Suppressor macrophage (primary cell): ENCODE data around the gene SLC1A5.
"Not testable (repeated sequence)": the region's sequence is repeated elsewhere in the genome, so short reads cannot be mapped to it uniquely, and the experiment has no call there.

Experiments used
- DNase-seq, 4 experiments: peaks; one replicate each; pipeline ENCODE4 v3.0.0-alpha.2; 2020 to 2022

The SLC1A5 gene

DNA sequence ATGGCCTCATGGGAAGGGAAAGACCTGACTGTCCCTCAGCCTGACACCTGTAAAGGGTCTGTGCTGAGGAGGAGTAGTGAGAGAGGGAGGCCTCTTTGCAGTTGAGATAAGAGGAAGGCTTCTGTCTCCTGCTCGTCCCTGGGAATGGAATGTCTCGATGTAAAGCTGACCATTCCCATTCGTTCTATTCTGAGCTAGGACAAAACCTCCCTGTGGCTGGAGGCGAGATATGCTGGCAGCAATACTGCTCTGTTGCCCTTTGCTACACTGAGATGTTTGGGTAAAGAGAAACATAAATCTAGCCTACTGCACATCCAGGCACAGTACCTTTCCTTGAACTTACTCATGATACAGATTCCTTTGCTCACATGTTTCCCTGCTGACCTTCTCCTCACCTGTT, 19.6 kb downstream of the SLC1A5 start:
- not testable (repeated sequence) for DNase-seq

DNA sequence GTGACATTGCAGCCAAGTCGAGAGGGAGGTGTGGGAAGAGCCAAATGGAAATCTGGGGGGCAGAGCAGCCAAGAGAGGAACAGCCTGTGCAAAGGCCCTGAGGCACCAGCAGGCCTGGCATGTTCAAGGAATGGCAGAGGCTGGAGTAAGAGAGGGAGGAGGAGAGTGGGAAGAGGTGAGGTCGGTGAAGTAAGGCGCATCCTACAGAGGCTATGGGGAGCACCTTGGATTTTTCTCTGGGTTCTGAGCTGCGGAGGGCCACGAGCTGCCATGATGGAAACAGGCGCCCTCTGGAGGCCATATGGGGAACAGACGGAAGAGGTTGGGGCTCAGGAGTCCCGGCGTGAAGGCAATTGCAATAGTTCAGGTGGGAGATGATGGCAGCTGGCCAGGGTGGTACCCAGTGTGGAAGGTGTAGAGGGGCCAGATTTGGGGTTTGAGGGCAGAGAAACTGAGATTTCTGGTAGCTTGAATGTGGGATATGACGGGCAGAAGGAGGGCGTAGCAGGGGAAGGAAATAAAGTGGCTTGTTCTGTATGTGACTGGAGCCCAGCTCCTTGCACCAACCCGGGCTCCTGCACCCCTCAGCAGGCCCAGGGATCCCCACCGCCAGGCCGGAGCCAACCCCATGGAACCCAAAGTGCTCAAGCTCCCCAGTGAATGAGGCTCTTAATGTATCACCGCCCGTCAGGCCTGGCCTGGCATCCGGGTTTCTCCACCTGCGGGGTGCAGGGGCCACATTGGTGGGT, 21.7 kb downstream of the SLC1A5 start:
- DNase-seq = peak; percentile 52 to 76 (median 65)

DNA sequence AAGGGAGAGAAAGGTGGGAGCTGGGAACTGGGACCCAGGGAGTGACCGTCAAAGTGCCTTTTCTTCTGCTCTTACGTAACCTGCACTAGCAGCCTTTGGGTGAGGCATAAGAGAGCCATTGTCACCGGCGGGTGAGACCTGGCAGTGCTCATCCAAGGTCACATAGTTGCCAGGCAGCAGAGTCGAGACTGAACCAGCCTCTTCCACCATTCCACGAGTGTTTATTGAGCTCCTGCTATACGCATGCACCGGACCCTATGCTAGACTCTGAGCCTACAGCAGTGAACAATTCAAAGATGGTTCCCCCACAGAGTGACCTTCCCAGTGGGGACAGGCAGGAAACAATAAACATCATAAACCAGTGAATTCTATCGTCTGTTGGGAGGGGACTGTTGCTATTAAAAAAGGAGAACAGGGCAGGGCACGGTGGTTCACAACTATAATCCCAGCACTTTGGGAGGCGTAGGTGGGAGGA, 23.5 kb downstream of the SLC1A5 start:
- DNase-seq = no peak

DNA sequence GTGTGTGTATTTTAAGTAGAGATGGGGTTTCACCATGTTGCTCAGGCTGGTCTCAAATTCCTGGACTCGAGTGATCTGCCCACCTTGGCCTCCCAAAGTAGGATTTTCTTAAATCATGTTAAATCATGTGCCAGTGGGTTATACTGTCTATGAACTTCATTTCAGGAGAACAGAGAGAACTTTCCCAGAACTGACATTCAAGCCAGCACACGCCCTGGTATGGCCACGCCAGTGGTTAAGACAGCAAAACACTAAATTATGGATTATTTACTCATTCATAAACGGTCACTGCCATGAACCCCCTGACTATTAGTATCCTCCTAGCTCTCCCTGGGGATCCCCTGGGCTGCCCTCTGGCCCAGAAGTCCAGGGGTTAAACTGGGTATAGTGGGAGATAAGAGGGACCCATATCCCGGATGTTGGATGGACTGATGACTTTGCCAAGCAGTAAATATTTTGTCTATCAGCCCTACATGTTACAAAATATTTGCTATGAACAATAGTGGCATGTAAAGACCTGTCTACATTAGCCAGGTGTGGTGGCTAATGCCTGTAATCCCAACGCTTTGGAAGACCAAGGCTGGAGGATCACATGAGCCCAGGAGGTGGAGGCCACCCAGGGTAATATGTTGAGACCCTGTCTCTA, 26.0 kb downstream of the SLC1A5 start:
- no peak for DNase-seq

- DNase-seq = no peak
Measured at GRCh38 chr19:46761418-46761831, 27.0 kb downstream of the SLC1A5 start.

GRCh38 chr19:46760897-46761296, 27.5 kb downstream of the SLC1A5 start:
- not testable (repeated sequence) for DNase-seq

- no peak for DNase-seq
Measured at GRCh38 chr19:46760363-46760762, 28.0 kb downstream of the SLC1A5 start.

DNA sequence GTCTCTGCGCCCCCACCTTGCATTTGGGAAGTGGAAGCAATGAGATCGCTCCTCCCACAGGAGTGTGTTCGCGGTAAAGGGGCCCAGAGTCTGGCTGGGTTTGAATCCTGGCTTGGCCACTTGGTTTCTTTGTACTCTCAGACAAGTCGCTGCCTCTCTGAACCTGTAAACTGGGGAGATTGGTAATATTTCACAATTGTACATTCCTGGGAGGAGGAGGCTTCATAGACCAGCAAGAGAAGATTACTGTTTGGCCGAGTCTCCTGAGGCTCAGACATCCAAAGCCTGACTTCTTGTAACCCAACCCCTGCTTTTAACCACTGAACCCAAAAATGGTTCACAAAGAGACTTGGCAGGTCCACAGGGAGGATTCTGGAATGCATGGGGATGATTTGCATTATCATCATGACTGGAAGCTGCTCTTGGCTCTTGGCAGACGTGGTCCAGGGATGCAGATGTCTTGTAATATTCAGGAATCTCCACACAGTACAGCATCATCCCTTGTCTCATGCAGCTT, 28.5 kb downstream of the SLC1A5 start:
- peak in 1 of 4 experiments; percentile 32 for DNase-seq

DNA sequence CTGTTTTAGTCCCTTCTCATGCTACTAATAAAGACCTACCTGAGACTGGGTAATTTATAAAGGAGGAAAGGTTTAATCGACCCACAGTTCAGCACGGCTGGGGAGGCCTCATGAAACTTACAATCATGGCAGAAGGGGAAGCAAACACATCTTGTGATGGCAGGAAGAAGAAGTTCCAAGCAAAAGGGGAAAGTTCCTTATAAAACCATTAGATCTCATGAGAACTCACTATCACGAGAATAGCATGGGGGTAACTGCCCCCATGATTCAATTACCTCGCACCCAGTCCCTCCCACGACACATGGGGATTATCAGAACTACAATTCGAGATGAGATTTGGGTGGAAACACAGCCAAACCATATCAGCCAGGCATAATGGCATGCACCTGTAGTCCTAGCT, 29.2 kb downstream of the SLC1A5 start:
- peak; percentile 44 to 72 (median 62) for DNase-seq

DNA sequence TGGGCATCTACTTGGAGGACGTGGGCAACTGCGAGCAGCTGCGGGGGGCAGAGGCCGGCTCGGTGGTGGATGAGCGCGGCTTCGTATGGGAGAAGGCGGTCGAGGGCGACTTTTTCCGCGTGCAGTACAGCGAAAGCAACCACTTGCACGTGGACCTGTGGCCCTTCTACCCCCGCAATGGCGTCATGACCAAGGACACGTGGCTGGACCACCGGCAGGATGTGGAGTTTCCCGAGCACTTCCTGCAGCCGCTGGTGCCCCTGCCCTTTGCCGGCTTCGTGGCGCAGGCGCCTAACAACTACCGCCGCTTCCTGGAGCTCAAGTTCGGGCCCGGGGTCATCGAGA, 31.9 kb downstream of the SLC1A5 start:
- DNase-seq = no peak

DNA sequence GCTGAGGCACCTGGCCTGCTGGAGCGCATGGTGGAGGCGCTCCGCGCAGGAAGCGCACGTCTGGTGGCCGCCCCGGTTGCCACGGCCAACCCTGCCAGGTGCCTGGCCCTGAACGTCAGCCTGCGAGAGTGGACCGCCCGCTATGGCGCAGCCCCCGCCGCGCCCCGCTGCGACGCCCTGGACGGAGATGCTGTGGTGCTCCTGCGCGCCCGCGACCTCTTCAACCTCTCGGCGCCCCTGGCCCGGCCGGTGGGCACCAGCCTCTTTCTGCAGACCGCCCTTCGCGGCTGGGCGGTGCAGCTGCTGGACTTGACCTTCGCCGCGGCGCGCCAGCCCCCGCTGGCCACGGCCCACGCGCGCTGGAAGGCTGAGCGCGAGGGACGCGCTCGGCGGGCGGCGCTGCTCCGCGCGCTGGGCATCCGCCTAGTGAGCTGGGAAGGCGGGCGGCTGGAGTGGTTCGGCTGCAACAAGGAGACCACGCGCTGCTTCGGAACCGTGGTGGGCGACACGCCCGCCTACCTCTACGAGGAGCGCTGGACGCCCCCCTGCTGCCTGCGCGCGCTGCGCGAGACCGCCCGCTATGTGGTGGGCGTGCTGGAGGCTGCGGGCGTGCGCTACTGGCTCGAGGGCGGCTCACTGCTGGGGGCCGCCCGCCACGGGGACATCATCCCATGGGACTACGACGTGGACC, 32.4 kb downstream of the SLC1A5 start:
- DNase-seq = no peak

- peak; percentile 66 to 90 (median 88) for DNase-seq
Measured at GRCh38 chr19:46755077-46755852, 33.1 kb downstream of the SLC1A5 start.

GRCh38 chr19:46753420-46754155, 34.8 kb downstream of the SLC1A5 start:
- DNase-seq = peak; percentile 54 to 76 (median 68)

DNA sequence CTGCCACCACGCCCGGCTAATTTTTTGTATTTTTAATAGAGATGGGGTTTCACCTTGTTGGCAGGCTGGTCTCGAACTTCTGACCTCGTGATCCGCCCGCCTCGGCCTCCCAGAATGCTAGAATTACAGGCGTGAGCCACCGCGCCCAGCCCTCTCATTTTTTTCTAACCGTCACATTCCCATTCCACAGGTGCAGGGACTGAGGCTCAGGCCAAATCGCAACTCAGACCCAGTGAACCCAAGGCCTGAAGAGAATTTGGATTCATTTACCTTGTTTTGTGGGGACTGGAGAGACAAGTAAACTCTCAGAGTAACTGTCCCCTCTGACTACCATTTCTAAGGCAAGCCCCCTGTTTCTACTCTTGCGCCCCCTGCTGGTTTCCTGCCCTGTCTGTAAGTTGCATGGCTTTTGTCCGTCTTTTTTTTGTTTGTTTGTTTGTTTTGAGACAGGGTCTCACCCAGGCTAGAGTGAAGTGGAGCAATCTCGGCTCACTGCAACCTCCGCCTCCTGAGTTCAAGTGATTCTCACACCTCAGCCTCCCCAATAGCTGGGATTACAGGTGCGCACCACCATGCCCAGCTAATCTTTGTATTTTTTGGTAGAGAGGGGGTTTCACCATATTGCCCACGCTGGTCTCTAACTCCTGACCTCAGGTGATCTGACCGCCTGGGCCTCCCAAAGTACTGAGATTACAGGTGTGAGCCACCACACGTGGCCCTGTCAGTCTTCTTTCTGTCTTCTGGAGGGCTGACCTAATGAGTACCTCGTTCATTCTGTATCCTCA, 39.9 kb downstream of the SLC1A5 start:
- peak; percentile 80 to 92 (median 92) for DNase-seq

GRCh38 chr19:46746281-46747057, 41.9 kb downstream of the SLC1A5 start, which contains the start of gene STRN4:
Gene STRN4, minus strand, starts transcription at chr19:46746450. Its CDS starts 20 bp downstream, at chr19:46746430.
- peak; percentile 57 to 91 (median 73) for DNase-seq

DNA sequence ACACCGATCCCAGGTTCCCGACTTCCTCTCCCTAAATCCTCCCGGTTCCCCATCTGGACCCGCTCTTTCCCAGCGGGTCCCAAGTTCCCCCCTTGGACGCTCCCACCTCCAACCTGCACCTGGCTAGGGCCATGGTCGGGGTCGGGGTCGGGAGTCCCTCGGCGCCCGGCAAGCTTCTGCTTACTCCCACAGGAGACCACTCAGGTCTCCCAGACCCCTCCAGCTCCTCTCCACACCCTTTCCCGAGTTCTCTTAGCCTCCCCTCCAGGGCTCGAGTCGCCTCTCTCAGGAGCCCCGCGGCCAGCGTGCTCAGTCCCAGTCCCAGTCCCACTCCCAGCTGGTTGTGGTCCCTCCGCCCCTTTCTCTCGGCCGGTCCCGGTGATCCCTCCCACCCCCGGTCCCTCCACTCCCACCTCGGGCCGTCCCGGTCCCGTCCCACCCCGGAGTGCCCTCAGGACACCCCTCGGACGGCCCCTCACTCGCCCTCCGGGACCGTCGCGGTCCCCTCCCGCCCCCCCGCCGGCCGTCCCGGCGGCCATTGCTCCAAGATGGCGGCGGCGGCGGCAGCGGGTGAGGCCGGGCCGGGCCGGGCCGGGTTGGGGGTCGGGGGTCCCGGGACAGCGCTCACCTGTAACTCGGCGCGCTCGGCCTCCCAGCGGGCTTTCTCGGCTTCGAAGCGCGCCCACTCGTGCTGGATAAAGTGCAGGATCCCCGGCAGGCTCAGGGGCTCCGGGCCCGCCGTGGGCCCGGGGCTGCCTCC, 42.7 kb downstream of the SLC1A5 start, which contains the start of gene FKRP:
TSS of gene FKRP (plus strand) at position 537 of the 760 bp plus-strand sequence. CDS start 9,394 bp downstream, outside the sequence.
- DNase-seq = peak in 2 of 4 experiments; percentile 51 to 61

DNA sequence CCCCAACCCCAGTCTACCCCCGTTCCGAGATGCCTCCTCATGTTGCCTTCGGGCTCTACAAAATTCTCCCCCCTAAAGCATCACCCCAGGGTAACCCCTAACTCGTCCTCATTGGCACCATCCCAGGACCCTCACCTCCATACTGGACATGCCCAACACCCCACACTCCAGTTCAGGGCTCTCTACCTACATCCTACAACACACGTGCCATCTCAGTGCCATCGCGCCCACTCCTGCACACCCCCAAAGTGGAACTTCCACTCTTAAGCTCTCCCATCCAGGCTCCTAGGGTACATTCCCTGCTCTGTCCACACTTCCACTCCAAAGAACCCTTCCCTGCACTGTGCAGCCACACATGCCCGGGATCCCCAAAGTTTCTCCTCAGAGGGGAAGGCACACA, 43.4 kb downstream of the SLC1A5 start:
- DNase-seq = peak in 1 of 4 experiments; percentile 33

- peak in 1 of 4 experiments; percentile 23 for DNase-seq
Measured at GRCh38 chr19:46744005-46744691, 44.2 kb downstream of the SLC1A5 start.
